Astrocyte of the cerebellum (primary cell): ENCODE measurements around the gene CGB3.

Source experiments
- DNase-seq: peaks from one replicate; pipeline ENCODE4 v3.0.0-alpha.2; 2011; ENCODE audit warnings: low read depth
- H3K4me3 ChIP-seq: 2 replicates; pipeline ENCODE4 v1.5.1; 2011; ENCODE audit warnings: mild to moderate bottlenecking, low read depth, low read length, moderate library complexity
- in situ Hi-C: cut with HindIII; loops from 2 replicates; pipeline ENCODE4 v1.10.0; 2017; ENCODE audit warnings: low sequenced_read_pairs
- TF ChIP-seq, protein P1 (sequence below): IDR thresholded peaks from 2 replicates; pipeline ENCODE4 v1.5.1; 2012; ENCODE audit warnings: low read length, low read depth, moderate library complexity, mild to moderate bottlenecking; ENCODE audit errors: missing control alignments

CGB3 gene

DNA sequence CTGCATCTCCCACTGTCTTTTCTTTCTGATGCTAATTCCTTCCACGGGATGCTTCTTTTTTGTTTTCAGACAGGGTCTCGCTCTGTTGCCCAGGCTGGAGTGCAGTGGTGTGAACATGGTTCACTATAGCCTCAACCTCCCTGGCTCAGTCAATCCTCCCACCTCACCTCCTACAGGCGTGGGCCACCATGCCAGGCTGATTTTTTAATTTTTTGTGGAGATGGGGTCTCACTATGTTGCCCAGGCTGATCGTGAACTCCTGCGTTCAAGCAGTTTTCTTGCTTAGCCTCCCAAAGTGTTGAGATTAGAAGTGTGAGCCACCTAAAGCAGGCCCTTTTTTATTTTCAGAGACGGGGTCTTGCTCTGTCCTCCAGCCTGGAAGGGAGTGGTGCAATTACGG is 35.8 kb downstream of the CGB3 start:
- no peak for DNase-seq
- TF ChIP-seq, protein P1, sequence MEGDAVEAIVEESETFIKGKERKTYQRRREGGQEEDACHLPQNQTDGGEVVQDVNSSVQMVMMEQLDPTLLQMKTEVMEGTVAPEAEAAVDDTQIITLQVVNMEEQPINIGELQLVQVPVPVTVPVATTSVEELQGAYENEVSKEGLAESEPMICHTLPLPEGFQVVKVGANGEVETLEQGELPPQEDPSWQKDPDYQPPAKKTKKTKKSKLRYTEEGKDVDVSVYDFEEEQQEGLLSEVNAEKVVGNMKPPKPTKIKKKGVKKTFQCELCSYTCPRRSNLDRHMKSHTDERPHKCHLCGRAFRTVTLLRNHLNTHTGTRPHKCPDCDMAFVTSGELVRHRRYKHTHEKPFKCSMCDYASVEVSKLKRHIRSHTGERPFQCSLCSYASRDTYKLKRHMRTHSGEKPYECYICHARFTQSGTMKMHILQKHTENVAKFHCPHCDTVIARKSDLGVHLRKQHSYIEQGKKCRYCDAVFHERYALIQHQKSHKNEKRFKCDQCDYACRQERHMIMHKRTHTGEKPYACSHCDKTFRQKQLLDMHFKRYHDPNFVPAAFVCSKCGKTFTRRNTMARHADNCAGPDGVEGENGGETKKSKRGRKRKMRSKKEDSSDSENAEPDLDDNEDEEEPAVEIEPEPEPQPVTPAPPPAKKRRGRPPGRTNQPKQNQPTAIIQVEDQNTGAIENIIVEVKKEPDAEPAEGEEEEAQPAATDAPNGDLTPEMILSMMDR = no peak
- no peak overlapping the region for H3K4me3 ChIP-seq
- in situ Hi-C loops = loop anchor here (5.0 kb wide), 1 partner anchor 191 kb away; no protein-coding TSS in a partner anchor

DNA sequence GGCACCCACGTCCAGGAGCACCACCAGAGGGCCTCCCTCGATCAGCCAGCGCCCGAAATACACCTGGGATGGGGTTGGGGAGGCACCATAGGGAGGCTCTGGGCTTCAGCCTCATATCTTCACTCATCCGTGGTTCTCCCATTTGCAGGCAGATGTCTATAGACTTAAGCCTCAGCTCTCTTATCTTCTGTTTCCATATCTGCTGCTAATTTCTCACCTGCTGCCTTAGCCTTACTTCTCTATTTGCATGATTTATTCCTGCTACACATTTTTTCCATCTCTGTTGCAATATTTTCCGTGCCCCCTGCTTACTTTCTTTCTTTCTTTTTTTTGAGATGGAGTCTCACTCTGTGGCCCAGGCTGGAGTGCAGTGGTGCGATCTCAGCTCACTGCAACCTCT is 36.8 kb downstream of the CGB3 start:
- DNase-seq = no peak
- no peak overlapping the region for H3K4me3 ChIP-seq
- TF ChIP-seq, protein P1 = no peak
- in situ Hi-C loops = loop anchor here (5.0 kb wide), 1 partner anchor 190 kb away; no protein-coding TSS in a partner anchor

DNA sequence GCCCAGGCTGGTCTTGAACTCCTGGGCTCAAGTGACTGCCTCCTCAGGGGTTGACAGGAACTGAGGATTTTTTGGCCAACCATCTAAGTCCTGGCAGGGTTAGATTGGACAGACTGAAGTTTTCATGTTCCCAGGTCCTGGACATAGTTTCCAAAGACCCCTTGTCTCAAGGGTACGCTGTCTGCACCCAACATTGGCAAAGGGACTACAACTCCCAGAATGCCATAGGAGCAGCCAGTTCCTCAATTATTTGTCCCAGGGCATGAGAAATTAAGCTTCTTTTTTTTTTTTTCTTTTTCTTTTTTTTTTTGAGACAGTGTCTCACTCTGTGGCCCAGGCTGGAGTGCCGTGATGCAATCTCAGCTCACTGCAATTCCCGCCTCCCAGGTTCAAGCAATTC is 37.9 kb downstream of the CGB3 start:
- in situ Hi-C loops = loop anchor here (5.0 kb wide), 1 partner anchor 189 kb away; no protein-coding TSS in a partner anchor

DNA sequence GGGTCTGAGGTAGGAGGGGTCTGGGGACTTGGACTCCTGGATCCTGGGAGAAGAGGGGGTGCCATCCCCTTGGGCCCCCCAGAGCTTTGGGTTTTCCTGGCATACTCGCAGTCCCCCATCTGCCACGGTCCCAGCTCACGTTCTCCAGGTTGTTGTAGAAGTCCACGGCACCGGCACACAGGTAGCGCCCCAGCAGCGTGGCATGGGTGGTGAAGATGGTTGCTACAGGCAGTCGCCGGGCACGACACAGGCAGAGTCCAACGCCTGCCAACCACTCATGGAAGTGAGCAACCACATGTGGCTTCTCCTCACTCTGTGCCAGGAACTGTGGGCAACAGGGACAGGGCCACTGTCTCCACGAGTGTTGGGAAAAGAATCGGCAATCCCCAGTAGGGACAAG is 38.4 kb downstream of the CGB3 start:
- H3K4me3 ChIP-seq = no peak overlapping the region
- no peak for DNase-seq
- in situ Hi-C loops = loop anchor here (5.0 kb wide), 1 partner anchor 188 kb away; no protein-coding TSS in a partner anchor

More for the DNA sequence above, 37.9 kb downstream of the CGB3 start:
- no peak for DNase-seq
- TF ChIP-seq, protein P1 = no peak
- no peak overlapping the region for H3K4me3 ChIP-seq

DNA sequence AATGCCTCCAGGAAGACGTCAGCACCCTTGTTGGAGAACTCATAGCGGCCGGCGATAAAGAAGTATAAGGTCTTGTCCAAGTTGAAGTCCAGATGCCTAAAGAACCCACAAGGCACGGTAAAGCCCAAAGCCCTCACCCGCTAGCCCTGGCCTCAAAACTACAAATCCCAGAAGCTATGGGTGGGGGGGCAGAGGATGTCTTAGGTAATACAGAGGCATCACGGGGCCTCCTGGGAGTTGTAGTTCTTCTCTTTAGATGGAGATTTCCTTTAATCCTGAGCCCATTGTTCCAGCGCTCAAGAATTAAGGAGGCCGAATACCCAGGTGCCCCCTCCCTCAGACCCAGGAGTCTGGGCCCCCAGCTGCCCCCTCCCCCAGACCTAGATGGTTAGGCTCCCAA is 41.9 kb downstream of the CGB3 start:
- TF ChIP-seq, protein P1 = no peak
- in situ Hi-C loops = no loop called here
- DNase-seq = no peak
- H3K4me3 ChIP-seq = no peak overlapping the region

More for the DNA sequence above, 38.4 kb downstream of the CGB3 start:
- TF ChIP-seq, protein P1 = no peak

DNA sequence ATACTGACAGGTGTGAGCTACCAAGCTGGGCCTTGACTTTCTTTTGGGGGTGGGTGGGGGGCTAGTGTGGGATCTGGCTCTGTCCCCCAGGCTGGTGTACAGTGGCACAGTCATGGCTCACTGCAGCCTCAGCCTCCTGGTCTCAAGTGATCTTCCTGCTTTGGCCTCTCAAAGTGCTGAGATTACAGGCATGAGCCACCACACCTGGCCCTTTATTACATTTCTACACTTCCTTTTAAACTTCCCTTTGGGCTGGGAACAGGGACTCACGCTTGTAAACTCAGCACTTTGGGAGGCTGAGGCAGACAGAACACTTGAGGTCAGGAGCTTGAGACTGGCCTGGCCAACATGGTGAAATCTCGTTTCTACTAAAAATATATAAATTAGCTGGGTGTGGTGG is 47.1 kb downstream of the CGB3 start:
- in situ Hi-C loops = no loop called here
- no peak for DNase-seq
- TF ChIP-seq, protein P1 = no peak
- no peak overlapping the region for H3K4me3 ChIP-seq
